ENCODE data around the gene CPE.

CPE gene

DNA sequence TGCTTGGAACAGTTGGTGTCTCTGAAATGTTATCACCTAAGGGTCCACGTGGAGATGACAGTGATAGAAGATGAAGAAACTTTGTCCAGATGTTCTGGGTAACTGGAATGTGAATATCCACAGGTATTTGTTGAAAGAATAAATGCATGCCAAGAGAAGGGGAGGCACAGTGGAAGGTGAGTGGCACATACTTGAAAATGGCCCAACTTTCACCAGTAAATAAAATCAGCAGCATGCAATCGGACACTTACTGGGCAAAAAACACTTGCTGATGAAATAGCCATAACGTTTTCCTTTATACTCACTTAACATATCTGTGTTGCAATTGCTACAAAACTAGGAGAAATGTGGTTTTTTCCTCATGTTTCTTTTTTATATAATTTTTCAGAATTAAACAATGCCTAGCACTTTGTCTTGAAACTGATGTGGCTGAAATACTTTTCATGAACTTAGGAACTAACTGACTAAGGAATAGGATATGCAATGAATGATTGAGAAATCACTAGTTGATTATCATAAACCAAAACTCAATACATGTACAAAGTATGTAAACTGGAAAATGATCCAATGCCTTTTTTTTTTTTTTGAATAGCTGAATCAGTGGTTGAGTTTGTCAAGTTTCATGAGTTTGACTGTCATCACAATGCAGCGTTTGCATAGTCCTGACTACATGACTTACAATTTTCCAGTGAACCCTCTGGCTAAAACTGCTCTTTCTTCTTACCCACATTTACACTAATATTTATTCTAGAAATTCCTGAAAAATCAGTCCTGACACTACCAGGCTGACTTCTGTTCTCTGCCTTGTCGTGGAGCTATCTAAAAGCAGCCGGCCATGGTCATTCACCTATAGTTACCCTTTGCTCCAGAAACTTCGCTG, 127.4 kb downstream of the CPE start:
- DNase-seq (ENCODE audit: low read depth in 2 of 3, low spot score in 2 of 3), result no peak

DNA sequence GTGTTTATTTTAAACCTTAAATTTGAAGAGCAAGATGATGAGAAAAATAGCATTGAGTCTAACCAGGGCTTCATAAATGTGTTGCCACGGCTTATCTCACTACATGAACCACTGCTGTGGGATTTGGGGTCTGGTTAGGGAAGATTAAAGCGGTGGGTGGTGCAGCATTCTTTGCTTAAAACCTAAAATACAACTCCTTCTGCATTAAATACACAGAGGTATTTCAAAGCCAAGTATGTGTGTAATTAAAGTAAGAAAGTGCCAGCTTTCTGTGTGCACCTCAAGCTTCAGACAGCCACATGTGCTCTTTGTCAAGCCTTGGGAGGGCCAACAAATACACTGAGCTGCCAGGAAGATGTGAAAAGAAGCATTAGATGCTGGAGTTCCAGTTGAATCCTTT, 128.0 kb downstream of the CPE start:
- DNase-seq (ENCODE audit: low read depth in 2 of 3, low spot score in 2 of 3), result no peak

DNA sequence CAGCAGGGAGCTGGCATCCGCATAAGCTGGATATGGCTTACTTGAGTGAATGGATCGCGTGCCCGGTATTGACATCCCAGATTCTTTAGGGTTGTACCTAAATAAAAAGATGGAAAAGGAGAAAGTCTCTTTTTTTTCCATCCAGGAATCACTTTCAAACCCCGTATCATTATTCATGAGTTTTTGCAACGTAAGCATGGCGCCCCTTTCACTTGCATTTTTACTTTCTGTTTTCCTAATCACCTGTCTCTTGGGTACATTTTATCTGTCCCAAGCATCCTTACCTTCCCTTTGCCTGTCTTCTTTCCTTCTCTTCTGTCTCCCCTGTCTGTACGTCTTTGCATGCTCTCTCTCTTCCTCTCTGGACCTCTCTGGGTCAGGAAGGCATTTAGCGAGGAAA, 128.6 kb downstream of the CPE start:
- no peak for DNase-seq (ENCODE audit: low read depth in 2 of 3, low spot score in 2 of 3)

DNA sequence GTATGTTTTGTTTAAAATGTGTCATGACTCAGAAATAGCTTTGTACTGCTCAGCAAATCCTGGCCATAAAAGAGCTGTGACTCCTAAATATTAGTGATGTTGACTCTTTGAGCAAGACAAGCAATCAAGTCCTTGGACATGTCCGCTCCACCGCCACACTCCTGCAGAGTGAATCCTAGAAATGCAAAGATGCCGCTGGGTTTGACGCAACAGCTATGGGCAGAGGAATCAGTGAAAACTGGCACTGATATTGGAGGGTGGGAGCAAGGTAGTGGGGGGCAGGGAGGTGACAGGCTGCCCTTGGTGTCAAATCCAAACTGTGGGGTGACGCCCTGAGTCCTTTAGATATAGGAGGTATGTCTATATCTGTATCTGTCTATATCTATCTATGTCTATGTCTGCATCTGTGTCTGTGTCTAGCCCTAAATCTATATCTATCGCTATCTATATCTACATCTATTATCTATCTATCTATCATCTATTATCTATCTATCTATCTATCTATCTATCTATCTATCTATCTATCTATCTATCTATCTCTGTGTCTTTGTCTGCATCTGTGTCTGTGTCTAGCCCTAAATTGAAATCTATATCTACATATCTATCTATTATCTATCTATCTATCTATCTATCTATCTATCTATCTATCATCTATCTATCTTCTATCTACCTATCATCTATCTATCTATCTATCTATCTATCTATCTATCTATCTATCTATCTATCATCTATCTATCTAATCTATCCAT, 129.7 kb downstream of the CPE start:
- no peak for DNase-seq (ENCODE audit: low read depth in 2 of 3, low spot score in 2 of 3)

DNA sequence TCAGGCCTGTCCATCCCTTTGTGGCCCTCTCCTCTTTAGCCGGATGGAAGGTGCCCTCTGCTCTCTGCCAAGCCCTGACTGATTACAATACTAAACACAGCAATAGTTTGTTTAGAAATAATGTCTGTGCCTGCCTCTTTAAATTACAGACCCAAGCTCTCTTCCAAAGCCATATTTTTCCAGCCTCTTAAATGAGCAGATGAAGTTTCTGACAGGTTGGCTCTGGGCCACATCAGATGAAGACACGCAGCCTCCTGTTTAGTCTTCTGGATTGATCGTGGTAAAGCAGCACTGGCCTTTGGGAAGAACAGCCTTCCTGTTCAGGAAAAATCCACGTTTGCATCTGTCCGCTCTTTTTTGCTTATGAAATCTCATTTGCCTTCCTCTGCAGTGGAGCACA, 133.6 kb downstream of the CPE start:
- no peak for DNase-seq (ENCODE audit: low read depth in 2 of 3, low spot score in 2 of 3)

DNA sequence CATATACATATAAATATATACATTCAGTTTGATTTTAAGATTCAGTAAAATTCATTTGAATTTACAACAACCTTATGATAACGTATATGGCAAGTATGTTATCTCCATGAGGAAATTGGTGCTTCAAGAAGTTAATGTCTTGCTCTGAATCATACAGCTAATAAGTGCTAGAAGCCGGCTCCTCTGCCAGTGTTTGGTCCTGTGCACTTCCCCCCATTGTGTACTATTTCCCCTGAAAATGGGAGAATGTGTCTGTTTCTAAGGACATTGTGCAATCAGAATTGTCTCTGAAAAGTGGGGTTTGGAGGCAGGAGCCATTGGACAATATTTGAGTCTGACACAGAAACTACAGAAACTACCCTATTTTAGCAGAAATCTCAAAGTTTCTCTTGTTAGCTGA, 135.9 kb downstream of the CPE start:
- no peak for DNase-seq (ENCODE audit: low read depth in 2 of 3, low spot score in 2 of 3)

DNA sequence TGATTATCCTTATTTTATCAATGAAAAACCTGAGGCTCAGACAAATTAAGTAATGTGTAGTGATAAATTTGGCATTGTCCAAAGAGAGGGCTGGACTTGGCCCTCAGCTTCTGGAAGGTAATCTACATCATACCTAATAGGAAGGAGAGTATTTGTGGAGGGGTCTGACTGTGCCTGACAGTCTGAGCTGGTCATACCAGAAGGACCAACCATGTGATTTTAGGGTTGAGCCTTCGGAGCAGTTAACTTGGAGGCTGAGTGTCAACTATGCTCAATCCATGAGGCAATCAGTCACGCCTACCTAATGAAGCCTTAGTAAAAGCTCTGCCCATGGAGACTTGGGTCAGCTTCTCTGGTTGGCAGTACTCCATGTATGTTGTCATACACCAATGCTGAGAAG, 136.4 kb downstream of the CPE start:
- no peak for DNase-seq (ENCODE audit: low read depth in 2 of 3, low spot score in 2 of 3)

DNA sequence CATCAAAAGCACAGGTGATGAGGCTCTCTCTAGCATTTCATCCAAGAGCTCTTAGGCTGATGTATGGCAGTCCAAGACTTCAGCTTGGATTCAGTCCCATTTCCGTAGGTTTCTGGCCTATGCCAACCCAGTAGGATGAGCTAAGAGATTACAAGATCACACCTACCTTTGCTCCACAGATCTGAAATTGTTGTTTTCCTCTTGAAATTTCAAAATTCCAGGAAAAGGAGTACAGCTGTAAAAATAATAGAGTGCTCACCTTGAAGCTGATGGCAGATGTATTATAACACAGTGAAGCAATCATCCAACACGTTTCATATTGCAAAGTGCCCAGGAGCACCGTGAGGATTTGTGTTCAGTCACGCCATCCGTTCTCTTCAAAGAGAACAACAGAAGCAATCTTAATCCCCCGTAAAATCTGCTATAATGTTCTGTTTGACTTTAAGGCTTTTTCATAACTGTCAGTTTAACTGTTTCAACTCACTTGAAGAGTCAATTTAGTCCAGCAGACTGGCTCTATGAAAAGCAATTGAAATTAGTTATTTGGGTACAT, 137.5 kb downstream of the CPE start:
- DNase-seq (ENCODE audit: low read depth in 2 of 3, low spot score in 2 of 3), result no peak

DNA sequence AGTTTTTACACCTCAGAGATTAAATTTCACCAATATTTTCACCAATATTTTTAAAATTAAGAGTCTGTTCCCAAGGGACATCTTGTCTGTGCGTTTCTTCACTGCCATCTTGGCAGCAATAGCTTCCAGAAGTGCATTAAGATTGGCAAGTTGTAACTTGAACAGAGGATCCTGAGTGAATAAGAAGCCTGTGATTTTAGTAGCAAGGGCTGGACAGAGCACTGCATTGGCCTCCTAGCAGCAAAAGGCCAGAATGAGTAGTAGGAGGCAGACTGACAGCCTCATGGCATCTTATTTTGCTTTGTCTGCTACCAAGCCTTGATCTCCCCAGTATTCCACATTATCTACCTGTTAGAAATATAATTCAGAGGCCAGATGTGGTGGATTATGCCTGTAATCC, 138.4 kb downstream of the CPE start:
- DNase-seq (ENCODE audit: low read depth in 2 of 3, low spot score in 2 of 3), result no peak

DNA sequence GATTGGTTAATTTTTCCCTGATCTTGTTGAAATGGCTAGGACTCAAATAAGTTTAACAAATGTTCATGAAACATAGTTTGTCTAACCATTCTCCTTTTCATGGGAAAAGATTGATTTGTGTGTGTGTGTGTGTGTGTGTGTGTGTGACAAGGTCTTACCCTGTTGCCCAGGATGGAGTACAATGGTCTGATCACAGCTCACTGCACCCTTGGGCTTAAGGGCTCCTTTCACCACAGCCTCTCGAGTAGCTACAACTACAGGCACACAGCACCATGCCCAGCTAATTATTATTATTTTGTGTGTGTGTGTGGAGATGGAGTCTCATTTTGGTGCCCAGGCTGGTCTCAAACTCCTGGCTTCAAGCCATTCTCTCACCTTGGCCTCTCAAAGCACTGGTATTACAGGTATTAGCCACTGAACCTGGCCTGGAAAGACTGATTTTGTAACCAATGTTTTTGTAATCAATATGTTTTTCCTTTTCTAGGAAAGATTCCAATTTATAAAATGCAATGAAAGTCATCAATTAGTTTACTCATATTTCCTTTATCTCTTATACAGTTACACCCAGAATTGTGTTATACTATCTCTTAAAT, 139.3 kb downstream of the CPE start:
- DNase-seq (ENCODE audit: low read depth in 2 of 3, low spot score in 2 of 3), result no peak

DNA sequence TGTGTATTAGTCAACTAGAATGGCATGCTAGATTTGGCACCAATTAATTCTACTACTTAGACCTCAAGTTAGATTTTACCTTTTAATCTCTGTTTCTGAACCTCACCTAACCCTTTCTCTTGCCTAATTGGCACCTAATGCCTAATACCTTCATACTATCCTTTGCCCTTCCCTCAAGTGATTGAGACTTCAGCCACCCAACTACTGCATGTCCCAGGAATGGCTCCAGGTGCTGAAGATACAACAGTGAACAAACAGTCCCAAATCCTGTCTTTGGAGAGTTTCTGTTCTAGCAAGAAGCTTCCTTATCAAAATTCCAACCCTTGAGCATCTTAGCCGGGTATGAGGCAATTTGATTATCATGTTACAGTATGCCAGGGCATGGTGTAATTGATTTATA, 139.9 kb downstream of the CPE start:
- no peak for DNase-seq (ENCODE audit: low read depth in 2 of 3, low spot score in 2 of 3)

DNA sequence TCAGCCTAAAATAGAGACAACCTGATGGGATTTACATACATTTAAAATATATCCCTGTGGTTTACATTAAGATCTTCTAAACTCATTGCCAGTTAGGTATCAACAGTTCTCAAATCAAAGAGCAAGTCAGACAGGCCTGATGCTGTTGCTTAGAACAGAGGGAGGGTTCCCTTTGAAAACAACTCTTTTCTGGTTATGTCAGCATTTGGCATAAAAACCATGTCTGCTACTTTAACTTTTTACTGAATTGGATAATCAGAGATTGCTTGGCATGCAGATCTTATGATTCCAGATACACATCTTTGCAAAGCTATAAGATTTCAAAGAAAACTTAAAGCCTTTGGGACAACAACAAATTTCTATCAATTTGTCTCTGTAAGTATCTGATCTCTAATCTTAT, 140.8 kb downstream of the CPE start:
- DNase-seq (ENCODE audit: low read depth in 2 of 3, low spot score in 2 of 3), result no peak

DNA sequence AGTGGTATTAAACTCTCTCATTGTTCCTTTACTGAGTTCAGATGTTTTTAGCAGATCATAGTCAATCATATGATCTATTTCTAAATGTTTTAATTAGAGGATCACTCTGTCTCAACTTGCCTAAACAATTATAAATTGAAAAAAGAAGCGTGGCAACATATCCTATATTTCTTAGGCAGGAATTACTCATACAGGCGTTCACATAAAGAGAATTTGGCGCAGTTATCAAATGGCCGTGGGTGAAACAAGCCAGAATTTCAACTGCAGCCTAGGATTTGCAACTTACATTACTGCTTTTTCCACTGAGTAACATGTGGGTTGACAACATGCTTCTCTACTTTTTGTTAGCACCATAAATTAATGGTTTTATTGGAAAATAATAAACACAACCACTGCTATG, 141.3 kb downstream of the CPE start:
- no peak for DNase-seq (ENCODE audit: low read depth in 2 of 3, low spot score in 2 of 3)

DNA sequence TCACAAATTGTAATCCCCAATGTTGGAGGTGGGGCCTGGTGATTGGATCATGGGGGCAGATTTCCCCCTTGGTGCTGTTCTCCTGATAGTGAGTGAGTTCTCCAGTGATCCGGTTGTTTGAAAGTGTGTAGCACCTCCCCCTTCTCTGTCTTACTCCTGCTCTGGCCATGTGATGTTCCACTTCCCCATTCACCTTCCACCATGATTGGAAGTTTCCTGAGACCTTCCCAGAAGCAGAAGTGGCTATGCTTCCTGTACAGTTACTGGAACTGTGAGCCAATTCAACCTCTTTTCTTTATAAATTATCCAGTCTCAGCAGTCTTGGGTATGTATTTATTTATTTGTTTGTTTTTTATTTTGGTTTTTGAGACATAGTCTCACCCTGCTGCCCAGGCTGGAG, 143.2 kb downstream of the CPE start:
- no peak for DNase-seq (ENCODE audit: low read depth in 2 of 3, low spot score in 2 of 3)

DNA sequence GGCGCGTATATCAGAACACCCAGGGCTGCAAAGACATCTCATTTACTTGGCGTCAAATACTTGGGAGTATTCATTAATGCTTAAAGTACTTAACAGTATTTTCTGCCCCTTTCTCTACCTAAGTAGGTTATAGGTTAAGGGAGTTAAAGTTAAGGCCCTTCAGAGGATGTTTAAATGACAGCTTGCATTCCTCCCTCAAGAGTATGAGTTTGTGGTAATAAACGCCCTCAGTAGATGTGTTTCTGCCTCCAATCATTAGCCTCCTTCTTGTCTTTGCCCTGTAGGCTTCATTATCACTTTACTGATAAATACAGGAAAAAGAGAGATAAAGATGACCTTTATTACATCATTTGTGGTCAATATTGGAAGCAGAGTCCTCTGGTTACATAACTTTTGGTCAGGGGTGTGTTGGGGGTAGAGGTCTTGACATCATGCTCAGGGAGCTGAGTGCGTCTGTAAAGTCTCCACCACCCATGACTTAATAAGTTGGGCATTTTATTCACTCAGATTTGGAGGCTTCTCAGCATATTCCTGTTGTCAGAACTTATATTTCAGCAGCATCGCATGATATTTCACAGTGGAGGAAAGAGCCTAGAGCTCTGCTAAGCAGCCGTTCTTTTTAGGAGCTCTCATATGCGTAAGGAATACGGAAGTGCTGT, 145.9 kb downstream of the CPE start:
- DNase-seq (ENCODE audit: low read depth in 2 of 3, low spot score in 2 of 3), result no peak

DNA sequence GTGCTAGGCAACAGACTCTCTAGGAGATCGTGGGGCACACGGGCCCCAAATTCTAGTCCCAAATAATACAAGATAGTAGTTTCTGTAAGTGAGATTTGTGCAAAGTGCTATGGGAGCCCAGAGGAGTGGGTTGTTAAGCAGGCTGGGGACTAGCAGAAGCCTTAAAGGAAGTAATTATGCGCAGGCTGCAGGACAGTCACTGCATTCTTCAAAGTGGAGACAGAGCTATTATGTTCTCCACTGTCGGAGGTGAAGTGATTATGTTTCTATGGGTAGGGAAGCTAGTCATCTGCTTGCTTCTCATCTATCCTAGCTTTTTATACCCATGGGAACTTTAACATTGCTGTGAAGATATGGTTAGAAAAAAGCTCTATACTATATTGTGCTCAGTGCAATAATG, 154.2 kb downstream of the CPE start:
- DNase-seq (ENCODE audit: low read depth in 2 of 3, low spot score in 2 of 3), result no peak

DNA sequence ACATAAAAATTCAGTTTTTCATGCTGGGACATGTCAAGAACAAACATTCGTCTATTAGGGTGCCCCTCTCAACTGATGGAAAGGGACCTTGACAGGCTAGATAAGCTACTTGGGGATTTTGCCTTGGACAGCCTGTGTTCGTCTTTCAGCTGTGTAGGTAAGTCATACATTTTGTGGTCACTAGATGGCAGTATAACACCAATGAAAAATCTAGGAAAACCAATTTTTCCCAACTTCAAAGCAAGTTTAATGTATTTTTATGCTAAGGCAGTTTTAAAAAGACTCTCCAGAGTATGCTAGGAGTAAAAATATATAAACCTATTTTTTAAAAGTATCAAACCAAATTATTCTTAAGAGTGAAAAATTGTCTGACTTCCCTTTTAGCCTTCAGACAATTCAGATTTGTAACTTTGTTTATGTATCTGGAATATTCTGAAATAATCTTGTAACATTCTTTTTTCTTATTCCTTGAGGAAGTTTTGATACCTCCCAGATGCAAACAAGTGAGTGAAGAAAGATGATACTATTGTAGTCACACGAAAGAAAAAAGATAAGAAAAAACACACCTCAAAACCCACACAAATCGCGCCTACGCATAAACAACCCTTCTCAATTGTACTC, 158.3 kb downstream of the CPE start:
- no peak for DNase-seq (ENCODE audit: low read depth in 2 of 3, low spot score in 2 of 3)

DNA sequence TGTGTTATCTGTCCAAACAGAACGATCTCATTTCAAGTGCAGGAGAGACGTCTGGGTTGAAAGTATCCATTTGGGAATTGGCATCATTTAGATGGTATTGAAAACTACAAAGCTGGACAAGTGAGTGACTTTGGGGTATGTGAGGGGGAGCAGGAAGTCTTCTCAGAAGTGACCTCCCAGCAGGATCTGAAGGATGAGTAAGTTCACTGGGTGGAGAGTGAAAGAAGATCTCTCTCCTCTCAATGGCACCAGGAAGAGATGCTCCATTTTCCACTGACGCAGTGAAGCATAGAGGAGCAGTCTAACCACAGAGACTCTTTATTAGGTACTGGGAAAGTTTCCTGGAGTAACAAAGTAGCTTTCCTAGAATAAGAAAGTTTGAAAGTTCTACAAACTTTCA, 161.0 kb downstream of the CPE start:
- DNase-seq (ENCODE audit: low read depth in 2 of 3, low spot score in 2 of 3), result no peak

DNA sequence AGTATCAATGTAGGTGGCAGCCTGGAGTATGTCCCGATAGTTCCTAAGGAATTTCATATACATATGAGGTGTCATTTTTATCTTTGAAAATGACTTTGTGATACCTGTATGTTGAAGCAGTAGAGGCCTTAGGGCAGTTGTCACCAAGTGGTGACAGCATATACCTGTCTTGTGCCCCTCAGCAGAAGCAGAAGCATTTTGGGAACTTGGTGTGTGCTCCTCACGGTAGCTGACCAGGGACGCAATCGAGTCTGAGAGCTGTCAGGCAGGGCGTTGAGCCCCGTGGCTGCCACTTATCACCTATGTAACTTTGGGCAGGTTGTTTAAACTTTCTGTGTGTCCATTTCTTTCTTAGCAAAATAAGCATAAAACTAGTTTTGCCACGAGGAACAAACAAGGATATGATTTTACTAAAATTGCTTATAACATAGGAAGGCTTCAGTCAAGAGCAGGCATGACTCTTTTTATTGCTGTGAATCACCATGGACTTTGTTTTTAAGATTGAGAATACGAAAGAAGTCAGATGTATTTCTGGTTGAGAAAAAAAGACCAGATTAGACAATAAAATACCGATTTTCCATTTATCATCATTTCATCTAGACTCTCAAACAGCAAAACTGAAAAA, 161.5 kb downstream of the CPE start:
- no peak for DNase-seq (ENCODE audit: low read depth in 2 of 3, low spot score in 2 of 3)

DNA sequence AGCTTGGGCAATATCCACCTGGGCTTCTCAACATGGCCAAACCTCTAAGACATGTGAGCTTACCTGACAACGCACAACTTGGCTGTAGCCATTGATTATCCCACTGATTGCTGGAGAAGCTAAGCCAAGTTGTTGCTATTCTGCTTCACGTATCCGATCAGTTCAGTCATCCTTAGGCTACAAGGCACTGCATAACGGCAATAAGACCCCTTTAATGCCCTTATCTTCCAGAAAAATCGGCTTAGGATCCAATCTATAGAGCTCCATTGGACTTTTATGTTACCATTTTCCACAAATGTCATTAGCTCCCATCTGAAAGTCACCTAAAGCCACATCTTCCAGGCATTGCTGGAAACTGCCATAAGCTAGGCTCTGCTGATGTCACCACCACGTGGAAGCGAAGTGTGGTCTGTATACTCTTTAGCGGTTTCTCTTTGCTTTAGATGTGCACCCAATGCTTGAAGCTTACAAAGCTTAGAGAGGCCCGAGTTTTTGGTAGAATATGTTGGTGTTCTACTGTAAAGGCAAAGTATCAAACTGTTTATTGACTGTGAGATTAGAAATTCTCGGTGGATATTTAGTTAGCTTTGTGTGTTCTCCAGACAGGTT, 163.1 kb downstream of the CPE start:
- no peak for DNase-seq (ENCODE audit: low read depth in 2 of 3, low spot score in 2 of 3)

Measured in activated CD8-positive, alpha-beta memory T cell treated with anti-CD3 and anti-CD28 coated beads for 48 hours (primary cell).